KMS-11 (cell line): ENCODE data around the gene RPL19.

Experiments used
- H2AFZ ChIP-seq: fragments of 200-600 bp; sonication (generic); 2 replicates; pipeline ENCODE4 v1.6.1; 2016; ENCODE audit warnings: antibody characterized with exemption, mixed run types, low read depth
- H3K27ac ChIP-seq: fragments of 200-600 bp; sonication (generic); 2 replicates; pipeline ENCODE4 v1.6.1; 2016; ENCODE audit warnings: mild to moderate bottlenecking, mixed run types
- H3K27me3 ChIP-seq: fragments of 200-600 bp; sonication (generic); 2 replicates; pipeline ENCODE4 v1.6.1; 2017; ENCODE audit warnings: mild to moderate bottlenecking, low read depth, mixed run types, moderate library complexity; ENCODE audit not compliant: insufficient read depth
- H3K36me3 ChIP-seq: fragments of 200-600 bp; sonication (generic); 2 replicates; pipeline ENCODE4 v1.6.1; 2017; ENCODE audit warnings: mild to moderate bottlenecking, mixed run types; ENCODE audit not compliant: insufficient read depth
- H3K4me1 ChIP-seq: fragments of 200-600 bp; sonication (generic); 2 replicates; pipeline ENCODE4 v1.6.1; 2016; ENCODE audit warnings: mild to moderate bottlenecking, low read depth, mixed run types; ENCODE audit not compliant: poor library complexity, severe bottlenecking
- H3K4me2 ChIP-seq: fragments of 200-600 bp; sonication (generic); 2 replicates; pipeline ENCODE4 v1.7.0; 2016; ENCODE audit warnings: mild to moderate bottlenecking, mixed run types
- H3K4me3 ChIP-seq: fragments of 200-600 bp; sonication (generic); IDR thresholded peaks from 2 replicates; pipeline ENCODE4 v1.6.1; 2017; ENCODE audit warnings: low read depth, low read length, mixed read lengths; ENCODE audit not compliant: insufficient read depth
- H3K79me2 ChIP-seq: fragments of 200-600 bp; sonication (generic); 2 replicates; pipeline ENCODE4 v1.6.1; 2016; ENCODE audit warnings: low read depth, mixed run types; ENCODE audit not compliant: insufficient read depth
- H3K9ac ChIP-seq: fragments of 200-600 bp; sonication (generic); 2 replicates; pipeline ENCODE4 v1.6.1; 2016; ENCODE audit warnings: mild to moderate bottlenecking, mixed run types
- H4K20me1 ChIP-seq: fragments of 200-600 bp; sonication (generic); 2 replicates; pipeline ENCODE4 v1.6.1; 2016; ENCODE audit warnings: mild to moderate bottlenecking, mixed run types; ENCODE audit not compliant: insufficient read depth
- CTCF ChIP-seq: fragments of 200-600 bp; sonication (generic); conservative IDR thresholded peaks from 2 replicates; pipeline ENCODE4 v1.6.1; 2017; ENCODE audit warnings: low read depth, mild to moderate bottlenecking, antibody characterized with exemption, low read length, moderate library complexity, mixed read lengths

The RPL19 gene

GRCh38 chr17:39240631-39241030 is 40.5 kb downstream of the RPL19 start:
- Histone ChIP-seq H2AFZ (no peak overlapping the region), H3K27ac (no peak overlapping the region), H3K27me3 (no peaks in the 10 kb centered on the region), H3K79me2 (no peaks in the 10 kb centered on the region), H3K9ac (no peak overlapping the region), H4K20me1 (no peaks in the 10 kb centered on the region), H3K36me3 (no peaks in the 10 kb centered on the region), H3K4me3 (no peak overlapping the region), H3K4me1 (peaks cover 27% of the 10 kb centered on the region), H3K4me2 (no peak overlapping the region)
- TF ChIP-seq CTCF: no peak

- no peaks in the 10 kb centered on the region for H4K20me1 ChIP-seq
- H3K9ac ChIP-seq: no peak overlapping the region
- no peaks in the 10 kb centered on the region for H3K36me3 ChIP-seq
- H3K4me3 ChIP-seq: no peak overlapping the region
- no peak overlapping the region for H3K4me2 ChIP-seq
- no peaks in the 10 kb centered on the region for H3K27me3 ChIP-seq
- H3K27ac ChIP-seq: no peak overlapping the region
- H3K4me1 ChIP-seq: peaks cover 18% of the 10 kb centered on the region
- H3K79me2 ChIP-seq: no peaks in the 10 kb centered on the region
- no peak overlapping the region for H2AFZ ChIP-seq
- no peak for TF ChIP-seq CTCF
Observed at GRCh38 chr17:39243155-39243554, 43.1 kb downstream of the RPL19 start.

DNA sequence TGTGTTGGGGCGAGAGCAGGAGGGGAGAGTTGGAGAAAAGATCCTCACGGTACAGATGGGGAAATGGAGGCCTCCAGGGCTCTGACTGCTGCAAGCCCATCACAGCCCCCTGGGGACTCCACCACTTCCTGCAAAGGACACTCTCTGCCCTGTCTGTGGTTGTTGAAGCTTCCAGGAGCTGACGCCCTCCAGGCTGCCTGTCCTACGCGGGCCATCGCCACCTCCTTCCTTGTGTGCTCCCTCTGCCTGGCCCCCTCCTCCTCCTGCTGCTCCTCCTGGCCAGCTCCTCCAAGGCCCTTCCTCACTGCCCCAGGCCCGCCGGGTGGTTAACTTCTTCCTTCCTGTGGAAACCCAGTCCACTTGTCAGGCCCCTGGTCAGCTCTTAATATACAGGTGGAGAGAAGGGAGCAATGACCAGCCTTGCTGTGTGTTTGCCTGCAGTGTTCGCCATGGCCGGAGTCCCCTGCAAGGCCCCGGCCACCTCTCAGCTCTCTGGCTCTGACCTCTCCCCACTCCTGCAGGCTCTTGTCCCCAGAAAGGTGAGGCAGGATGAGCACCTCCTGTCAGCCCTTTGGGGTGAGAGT is 44.0 kb downstream of the RPL19 start:
- H4K20me1 ChIP-seq: no peaks in the 10 kb centered on the region
- H2AFZ ChIP-seq: no peak overlapping the region; the same call in 1 of the 2 replicates
- no peaks in the 10 kb centered on the region for H3K27me3 ChIP-seq
- TF ChIP-seq CTCF: no peak
- H3K79me2 ChIP-seq: no peaks in the 10 kb centered on the region
- no peak overlapping the region for H3K9ac ChIP-seq
- no peak overlapping the region for H3K27ac ChIP-seq
- peaks cover 9% of the 10 kb centered on the region for H3K4me1 ChIP-seq
- H3K4me2 ChIP-seq: no peak overlapping the region
- H3K4me3 ChIP-seq: no peak overlapping the region
- no peaks in the 10 kb centered on the region for H3K36me3 ChIP-seq

GRCh38 chr17:39244600-39245570 is 44.8 kb downstream of the RPL19 start:
- Histone ChIP-seq H3K4me1 (peaks cover 2% of the 10 kb centered on the region), H3K79me2 (no peaks in the 10 kb centered on the region), H3K9ac (no peak overlapping the region), H4K20me1 (no peaks in the 10 kb centered on the region), H3K27ac (no peak overlapping the region), H3K27me3 (no peaks in the 10 kb centered on the region), H3K4me2 (no peak overlapping the region), H3K36me3 (no peaks in the 10 kb centered on the region), H3K4me3 (no peak overlapping the region), H2AFZ (no peak overlapping the region; the same call in 1 of the 2 replicates)
- TF ChIP-seq CTCF: peak; percentile 99
